ENCODE measurements around the gene AURKB.

GRCh38 chr17:8234361-8235270, 24.2 kb upstream of the AURKB start:
- TF ChIP-seq EP300 (conservative IDR thresholded peaks at IDR 0.05; ENCODE audit: poor library complexity, severe bottlenecking): no peak
- no peak for TF ChIP-seq TAF1 (IDR thresholded peaks at IDR 0.05; ENCODE audit: low read depth)
- TF ChIP-seq, protein P1, sequence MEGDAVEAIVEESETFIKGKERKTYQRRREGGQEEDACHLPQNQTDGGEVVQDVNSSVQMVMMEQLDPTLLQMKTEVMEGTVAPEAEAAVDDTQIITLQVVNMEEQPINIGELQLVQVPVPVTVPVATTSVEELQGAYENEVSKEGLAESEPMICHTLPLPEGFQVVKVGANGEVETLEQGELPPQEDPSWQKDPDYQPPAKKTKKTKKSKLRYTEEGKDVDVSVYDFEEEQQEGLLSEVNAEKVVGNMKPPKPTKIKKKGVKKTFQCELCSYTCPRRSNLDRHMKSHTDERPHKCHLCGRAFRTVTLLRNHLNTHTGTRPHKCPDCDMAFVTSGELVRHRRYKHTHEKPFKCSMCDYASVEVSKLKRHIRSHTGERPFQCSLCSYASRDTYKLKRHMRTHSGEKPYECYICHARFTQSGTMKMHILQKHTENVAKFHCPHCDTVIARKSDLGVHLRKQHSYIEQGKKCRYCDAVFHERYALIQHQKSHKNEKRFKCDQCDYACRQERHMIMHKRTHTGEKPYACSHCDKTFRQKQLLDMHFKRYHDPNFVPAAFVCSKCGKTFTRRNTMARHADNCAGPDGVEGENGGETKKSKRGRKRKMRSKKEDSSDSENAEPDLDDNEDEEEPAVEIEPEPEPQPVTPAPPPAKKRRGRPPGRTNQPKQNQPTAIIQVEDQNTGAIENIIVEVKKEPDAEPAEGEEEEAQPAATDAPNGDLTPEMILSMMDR (IDR thresholded peaks at IDR 0.05; ENCODE audit: poor library complexity, severe bottlenecking): no peak
